Ovary (tissue), 9 donors: ENCODE results near the gene BBS1. TPM values are rescaled to one million over a fixed set of nuclear protein-coding genes. Genes with fewer than 3 reads are reported as not detected.

Source experiments
- DNase-seq, 5 donors: peaks; one replicate each; pipeline ENCODE4 v3.0.0-alpha.2; 2019 to 2020
- H3K27ac ChIP-seq, 2 donors: fragments of 200-600 bp; one replicate each; pipeline versions ENCODE4 v1.5.1 to v1.8.0; 2019 to 2022
- H3K27me3 ChIP-seq: fragments of 200-600 bp; one replicate; pipeline ENCODE4 v1.8.0; 2022
- H3K36me3 ChIP-seq: fragments of 200-600 bp; sonication (generic); one replicate; pipeline ENCODE4 v1.5.1; 2019
- H3K4me1 ChIP-seq: one replicate; pipeline ENCODE4 v1.8.1; 2013; ENCODE audit warnings: mild to moderate bottlenecking, moderate library complexity; ENCODE audit not compliant: insufficient read depth
- H3K4me3 ChIP-seq: fragments of 200-600 bp; sonication (generic); one replicate; pipeline ENCODE4 v1.5.1; 2017
- H3K9me3 ChIP-seq, 2 donors: fragments of 200-600 bp in 1 of 2; sonication (generic) in 1 of 2; one replicate each; pipeline versions ENCODE4 v1.5.1 to v1.8.1; 2013 to 2019; ENCODE audit warnings: mild to moderate bottlenecking in 1 of 2, moderate library complexity in 1 of 2
- EP300 ChIP-seq: sonication (generic); formaldehyde crosslinking; IDR thresholded peaks from one replicate; pipeline ENCODE4 v1.6.1; 2017; ENCODE audit warnings: antibody characterized with exemption
- POLR2A ChIP-seq: fragments of 450-650 bp; IDR thresholded peaks from one replicate; pipeline ENCODE4 v1.6.1; 2017; ENCODE audit warnings: antibody characterized with exemption, mild to moderate bottlenecking, moderate library complexity
- WGBS, 3 donors: extraction: QIAGEN DNeasy Blood & Tissue Kit in 1 of 3; methylation state at CpG; one replicate each; pipeline versions ENCODE4 v1.1.5 to v1.1.7; 2013 to 2017; 5-methylcytosine and 5-hydroxymethylcytosine counted together
- intact Hi-C, 4 donors: fragments of 100-400 bp; cut with DNase I; formaldehyde crosslinking; loops; one replicate each; pipeline versions ENCODE4 v1.11.0 to v1.15.1; 2022 to 2023
- polyA plus RNA-seq, 2 donors: library from polyadenylated mRNA; stranded (reverse); fragments of 200-250 nt in 1 of 2; fragments of 350-450 nt in 1 of 2; fragmentation: Illumina TruSeq in 1 of 2; extraction: RNeasy Lipid Tissue Mini Kit (QIAGEN cat#74804) in 1 of 2; gene quantifications; one replicate each; pipeline ENCODE4 v1.2.3, GENCODE V29; 2013 to 2014
- total RNA-seq, 7 donors: library from RNA; depleted of rRNA in 2 of 7; stranded (reverse); fragments of >200 nt in 2 of 7; fragmentation: NEBNext Ultra II Directional in 3 of 7; extraction: Animal tissue kit (Norgen Biotek cat#: 25700) in 3 of 7; gene quantifications; one replicate each; pipeline versions ENCODE4 v1.1.0 to v1.2.4, GENCODE V29; 2016 to 2023
- TF ChIP-seq, protein P1 (sequence below), 3 donors: fragments of 450-650 bp in 2 of 3; fragments of 200-600 bp in 1 of 3; IDR thresholded peaks; one replicate each; pipeline versions ENCODE4 v1.5.1 to v1.8.0; 2016 to 2022; ENCODE audit warnings: antibody characterized with exemption in 3 of 3, mild to moderate bottlenecking in 1 of 3
- donor health status: DM: no; HTN: no; CAD: no; lungs with moderate emphysema.
- donor health status: DM: no; HTN: no; CAD: no.
- donor health status: Bipolar disorder and iron deficiency.
- donor health status: DM: yes; HTN: yes; CAD: no.
- donor health status: DM: no; HTN: no; CAD: no.
- donor health status: DM: yes; HTN: yes; CAD: no.

BBS1 gene
- total and polyA plus RNA-seq, 9 donors, result 33.8 to 78.3 (median 67.2) TPM

DNA sequence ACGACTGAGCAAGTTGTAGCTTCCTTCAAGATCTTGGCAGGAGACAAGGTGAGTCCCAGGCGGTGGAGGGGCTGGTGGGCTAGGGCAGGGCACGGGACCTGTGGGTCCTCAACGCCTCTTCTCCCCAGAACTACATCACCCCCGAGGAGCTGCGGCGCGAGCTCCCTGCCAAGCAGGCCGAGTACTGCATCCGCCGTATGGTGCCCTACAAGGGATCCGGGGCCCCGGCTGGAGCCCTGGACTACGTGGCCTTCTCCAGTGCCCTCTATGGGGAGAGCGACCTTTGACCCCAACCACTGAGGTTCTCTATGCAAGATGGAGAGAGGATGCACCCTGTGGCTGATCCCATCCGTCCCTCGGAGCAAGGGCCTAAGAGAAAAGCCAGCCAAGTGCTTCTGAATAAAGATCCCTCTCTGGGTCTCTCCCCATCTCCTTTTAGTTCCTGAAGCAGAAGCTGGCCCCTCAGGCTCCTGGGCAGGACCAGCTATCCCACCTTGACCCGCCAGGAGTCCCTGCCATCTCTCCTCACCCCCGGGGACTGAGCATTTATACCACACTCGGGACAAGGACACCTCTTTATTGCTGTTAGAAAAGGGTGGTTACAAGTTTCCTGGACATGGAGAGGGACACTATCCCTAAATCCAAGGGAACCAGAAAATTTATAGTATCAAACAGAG lies 52.6 kb downstream of the BBS1 start:
- intact Hi-C loops, result no loop called here
- TF ChIP-seq POLR2A (no peak), EP300 (no peak)
- TF ChIP-seq, protein P1, sequence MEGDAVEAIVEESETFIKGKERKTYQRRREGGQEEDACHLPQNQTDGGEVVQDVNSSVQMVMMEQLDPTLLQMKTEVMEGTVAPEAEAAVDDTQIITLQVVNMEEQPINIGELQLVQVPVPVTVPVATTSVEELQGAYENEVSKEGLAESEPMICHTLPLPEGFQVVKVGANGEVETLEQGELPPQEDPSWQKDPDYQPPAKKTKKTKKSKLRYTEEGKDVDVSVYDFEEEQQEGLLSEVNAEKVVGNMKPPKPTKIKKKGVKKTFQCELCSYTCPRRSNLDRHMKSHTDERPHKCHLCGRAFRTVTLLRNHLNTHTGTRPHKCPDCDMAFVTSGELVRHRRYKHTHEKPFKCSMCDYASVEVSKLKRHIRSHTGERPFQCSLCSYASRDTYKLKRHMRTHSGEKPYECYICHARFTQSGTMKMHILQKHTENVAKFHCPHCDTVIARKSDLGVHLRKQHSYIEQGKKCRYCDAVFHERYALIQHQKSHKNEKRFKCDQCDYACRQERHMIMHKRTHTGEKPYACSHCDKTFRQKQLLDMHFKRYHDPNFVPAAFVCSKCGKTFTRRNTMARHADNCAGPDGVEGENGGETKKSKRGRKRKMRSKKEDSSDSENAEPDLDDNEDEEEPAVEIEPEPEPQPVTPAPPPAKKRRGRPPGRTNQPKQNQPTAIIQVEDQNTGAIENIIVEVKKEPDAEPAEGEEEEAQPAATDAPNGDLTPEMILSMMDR (IDR thresholded peaks at IDR 0.05), result no peak
- WGBS, 3 donors, result 81 to 89% (median 87%) methylated on average over 20 of the region's 20 CpGs

GRCh38 chr11:66563832-66564231 lies 53.4 kb downstream of the BBS1 start:
- Histone ChIP-seq H3K4me3 (no peak overlapping the region), H3K4me1 (peaks cover 8% of the 10 kb centered on the region), H3K27me3 (no peaks in the 10 kb centered on the region), H3K9me3 (no peaks in the 10 kb centered on the region), H3K27ac (no peak overlapping the region), H3K36me3 (no peaks in the 10 kb centered on the region)
- TF ChIP-seq POLR2A (no peak), EP300 (no peak)
- TF ChIP-seq, protein P1 (IDR thresholded peaks at IDR 0.05), result no peak
- no peak for DNase-seq
- intact Hi-C loops, result no loop called here
- 86 to 96% (median 89%) methylated on average over 10 of the region's 10 CpGs for WGBS, 3 donors

More for the DNA sequence above, 52.6 kb downstream of the BBS1 start:
- no peak overlapping the region for H3K4me3 ChIP-seq
- no peak overlapping the region for H3K27ac ChIP-seq
- H3K36me3 ChIP-seq, result no peaks in the 10 kb centered on the region
- H3K4me1 ChIP-seq, result peaks cover 7% of the 10 kb centered on the region
- no peaks in the 10 kb centered on the region for H3K9me3 ChIP-seq
- no peaks in the 10 kb centered on the region for H3K27me3 ChIP-seq
- no peak for DNase-seq

DNA sequence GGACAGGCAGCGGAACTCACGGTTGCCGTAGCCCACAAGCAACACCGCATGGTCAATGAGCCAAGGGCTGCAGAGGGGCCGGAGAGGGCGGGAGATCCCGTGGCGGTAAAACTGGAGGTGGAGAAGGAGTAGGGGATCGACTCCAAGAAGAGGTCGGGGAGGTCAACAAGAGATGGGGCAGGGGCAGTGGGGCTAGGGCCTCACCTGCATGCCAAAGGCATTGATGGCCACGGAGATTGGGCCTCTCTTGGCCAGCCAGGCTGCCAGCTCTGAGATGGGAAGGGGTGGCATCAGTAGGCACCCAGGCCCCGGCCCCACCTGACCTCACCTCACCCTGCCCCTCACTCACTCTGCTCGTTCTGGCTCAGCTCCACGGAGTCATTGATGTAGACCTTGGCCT lies 54.1 kb downstream of the BBS1 start:
- no peaks in the 10 kb centered on the region for H3K9me3 ChIP-seq
- TF ChIP-seq, protein P1 (IDR thresholded peaks at IDR 0.05), result no peak
- TF ChIP-seq EP300 (no peak), POLR2A (no peak)
- DNase-seq, result no peak
- H3K27me3 ChIP-seq, result no peaks in the 10 kb centered on the region
- no peak overlapping the region for H3K27ac ChIP-seq
- H3K4me3 ChIP-seq, result no peak overlapping the region
- 75 to 85% (median 80%) methylated on average over 14 of the region's 14 CpGs for WGBS, 3 donors
- H3K36me3 ChIP-seq, result no peaks in the 10 kb centered on the region
- H3K4me1 ChIP-seq, result peaks cover 7% of the 10 kb centered on the region
- intact Hi-C loops, result no loop called here

DNA sequence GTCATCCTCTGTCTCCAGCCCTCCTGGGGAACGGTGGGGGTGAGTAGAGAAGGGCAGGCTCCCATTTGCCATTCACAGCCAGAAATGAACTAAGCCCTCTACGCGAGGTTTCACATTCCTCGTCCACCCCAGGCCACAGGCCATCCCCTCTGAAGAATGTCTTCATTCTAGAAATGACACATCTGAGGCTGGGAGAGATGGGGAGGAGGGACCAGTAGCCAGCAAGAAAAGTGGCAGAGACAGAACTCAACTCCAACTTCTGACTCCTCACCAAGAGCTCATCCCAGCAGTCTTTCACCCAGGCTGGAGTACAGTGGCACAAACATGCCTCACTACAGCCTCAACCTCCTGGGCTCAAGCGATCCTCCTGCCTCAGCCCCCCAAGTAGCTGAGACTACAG lies 54.5 kb downstream of the BBS1 start:
- WGBS, 3 donors, result 84 to 92% (median 87%) methylated on average over 5 of the region's 5 CpGs
- H3K27me3 ChIP-seq, result no peaks in the 10 kb centered on the region
- no peaks in the 10 kb centered on the region for H3K9me3 ChIP-seq
- H3K27ac ChIP-seq, result no peak overlapping the region
- TF ChIP-seq POLR2A, result no peak
- no peak for TF ChIP-seq EP300
- TF ChIP-seq, protein P1 (IDR thresholded peaks at IDR 0.05), result no peak
- H3K4me1 ChIP-seq, result peaks cover 7% of the 10 kb centered on the region
- intact Hi-C loops, result no loop called here
- H3K4me3 ChIP-seq, result no peak overlapping the region
- no peak for DNase-seq
- H3K36me3 ChIP-seq, result no peaks in the 10 kb centered on the region
